ENCODE results near the gene CHST7.

DNA sequence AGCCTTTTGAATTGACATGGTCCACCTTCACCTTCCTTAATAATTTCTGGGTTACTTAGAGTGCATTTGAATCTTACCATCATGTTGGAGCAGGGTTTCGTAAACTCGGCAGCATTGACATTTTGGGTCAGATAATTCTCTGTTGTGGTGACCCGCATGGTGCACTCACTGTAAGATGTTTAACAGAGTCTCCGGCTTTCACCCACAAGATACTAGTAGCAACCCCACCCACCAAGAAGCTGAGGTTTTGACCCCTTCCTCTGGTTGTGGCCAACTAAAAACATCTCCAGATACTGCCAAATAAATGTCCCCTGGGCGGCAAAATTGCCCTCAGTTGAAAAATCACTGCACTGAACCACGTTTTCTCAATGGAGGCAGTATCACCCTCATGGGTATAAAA, 62.7 kb downstream of the CHST7 start:
- TF ChIP-seq EZH2 (IDR thresholded peaks at IDR 0.05) = no peak
- TF ChIP-seq RAD21 (IDR thresholded peaks at IDR 0.05; ENCODE audit: low read depth) = no peak
- TF ChIP-seq, protein P1, sequence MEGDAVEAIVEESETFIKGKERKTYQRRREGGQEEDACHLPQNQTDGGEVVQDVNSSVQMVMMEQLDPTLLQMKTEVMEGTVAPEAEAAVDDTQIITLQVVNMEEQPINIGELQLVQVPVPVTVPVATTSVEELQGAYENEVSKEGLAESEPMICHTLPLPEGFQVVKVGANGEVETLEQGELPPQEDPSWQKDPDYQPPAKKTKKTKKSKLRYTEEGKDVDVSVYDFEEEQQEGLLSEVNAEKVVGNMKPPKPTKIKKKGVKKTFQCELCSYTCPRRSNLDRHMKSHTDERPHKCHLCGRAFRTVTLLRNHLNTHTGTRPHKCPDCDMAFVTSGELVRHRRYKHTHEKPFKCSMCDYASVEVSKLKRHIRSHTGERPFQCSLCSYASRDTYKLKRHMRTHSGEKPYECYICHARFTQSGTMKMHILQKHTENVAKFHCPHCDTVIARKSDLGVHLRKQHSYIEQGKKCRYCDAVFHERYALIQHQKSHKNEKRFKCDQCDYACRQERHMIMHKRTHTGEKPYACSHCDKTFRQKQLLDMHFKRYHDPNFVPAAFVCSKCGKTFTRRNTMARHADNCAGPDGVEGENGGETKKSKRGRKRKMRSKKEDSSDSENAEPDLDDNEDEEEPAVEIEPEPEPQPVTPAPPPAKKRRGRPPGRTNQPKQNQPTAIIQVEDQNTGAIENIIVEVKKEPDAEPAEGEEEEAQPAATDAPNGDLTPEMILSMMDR (IDR thresholded peaks at IDR 0.05 in 2 of 3, conservative IDR thresholded peaks at IDR 0.05 in 1 of 3; ENCODE audit: borderline replicate concordance in 1 of 3, insufficient read depth in 1 of 3, low read depth in 2 of 3, low read length in 2 of 3) = no peak
- no peak for TF ChIP-seq SIN3A (IDR thresholded peaks at IDR 0.05; ENCODE audit: low read depth)
- TF ChIP-seq SRF (IDR thresholded peaks at IDR 0.05; ENCODE audit: low read depth) = no peak
- TF ChIP-seq POLR2AphosphoS5 (IDR thresholded peaks at IDR 0.05; ENCODE audit: low read depth, low read length) = no peak
- TF ChIP-seq POLR2A (IDR thresholded peaks at IDR 0.05; ENCODE audit: borderline replicate concordance, extremely low read depth, insufficient read depth, insufficient read length) = no peak
- TF ChIP-seq TCF7L2 (IDR thresholded peaks at IDR 0.05; ENCODE audit: borderline replicate concordance, extremely low read depth, insufficient read depth, insufficient read length) = no peak
- no peak for TF ChIP-seq ELF1 (IDR thresholded peaks at IDR 0.05; ENCODE audit: borderline replicate concordance, low read depth)

Measured in HCT116 (cell line).